BLaER1 (cell line): ENCODE results near the gene ANKRD52.
A peak's percentile ranks its signal among the peaks of the same experiment; 100 is the strongest.
"Not testable (repeated sequence)": the region's sequence is repeated elsewhere in the genome, so short reads cannot be mapped to it uniquely, and the experiment has no call there.

Experiments
- H3K27ac ChIP-seq: shearing (Covaris generic); formaldehyde crosslinking; 2 replicates; pipeline ENCODE4 v1.8.1; 2022
- H3K27me3 ChIP-seq: shearing (Covaris generic); formaldehyde crosslinking; 2 replicates; pipeline ENCODE4 v1.8.1; 2022
- H3K36me3 ChIP-seq: shearing (Covaris generic); formaldehyde crosslinking; 2 replicates; pipeline ENCODE4 v1.8.1; 2022
- H3K4me1 ChIP-seq: shearing (Covaris generic); formaldehyde crosslinking; 2 replicates; pipeline ENCODE4 v1.8.1; 2022
- H3K4me2 ChIP-seq: shearing (Covaris generic); formaldehyde crosslinking; 2 replicates; pipeline ENCODE4 v1.8.1; 2022
- H3K4me3 ChIP-seq: shearing (Covaris generic); formaldehyde crosslinking; 2 replicates; pipeline ENCODE4 v1.8.1; 2022
- H3K9ac ChIP-seq: shearing (Covaris generic); formaldehyde crosslinking; 2 replicates; pipeline ENCODE4 v1.8.1; 2022
- H3K9me3 ChIP-seq: shearing (Covaris generic); formaldehyde crosslinking; 2 replicates; pipeline ENCODE4 v1.8.1; 2022
- H4K20me1 ChIP-seq: shearing (Covaris generic); formaldehyde crosslinking; 2 replicates; pipeline ENCODE4 v1.8.1; 2022
- Cebpa-rat ChIP-seq: shearing (Covaris generic); IDR thresholded peaks from 2 replicates; pipeline ENCODE4 v1.8.1; 2022

Gene ANKRD52

GRCh38 chr12:56198836-56199235, 59.3 kb downstream of the ANKRD52 start:
- H3K4me1 ChIP-seq = no peaks in the 10 kb centered on the region
- H3K4me3 ChIP-seq = no peak overlapping the region
- no peak overlapping the region for H3K4me2 ChIP-seq
- no peaks in the 10 kb centered on the region for H3K9me3 ChIP-seq
- no peak for TF ChIP-seq Cebpa-rat
- no peak overlapping the region for H3K9ac ChIP-seq
- no peak overlapping the region for H3K27ac ChIP-seq
- peaks cover under 1% of the 10 kb centered on the region; the same call in 1 of the 2 replicates for H3K36me3 ChIP-seq
- no peaks in the 10 kb centered on the region for H3K27me3 ChIP-seq
- no peaks in the 10 kb centered on the region for H4K20me1 ChIP-seq

DNA sequence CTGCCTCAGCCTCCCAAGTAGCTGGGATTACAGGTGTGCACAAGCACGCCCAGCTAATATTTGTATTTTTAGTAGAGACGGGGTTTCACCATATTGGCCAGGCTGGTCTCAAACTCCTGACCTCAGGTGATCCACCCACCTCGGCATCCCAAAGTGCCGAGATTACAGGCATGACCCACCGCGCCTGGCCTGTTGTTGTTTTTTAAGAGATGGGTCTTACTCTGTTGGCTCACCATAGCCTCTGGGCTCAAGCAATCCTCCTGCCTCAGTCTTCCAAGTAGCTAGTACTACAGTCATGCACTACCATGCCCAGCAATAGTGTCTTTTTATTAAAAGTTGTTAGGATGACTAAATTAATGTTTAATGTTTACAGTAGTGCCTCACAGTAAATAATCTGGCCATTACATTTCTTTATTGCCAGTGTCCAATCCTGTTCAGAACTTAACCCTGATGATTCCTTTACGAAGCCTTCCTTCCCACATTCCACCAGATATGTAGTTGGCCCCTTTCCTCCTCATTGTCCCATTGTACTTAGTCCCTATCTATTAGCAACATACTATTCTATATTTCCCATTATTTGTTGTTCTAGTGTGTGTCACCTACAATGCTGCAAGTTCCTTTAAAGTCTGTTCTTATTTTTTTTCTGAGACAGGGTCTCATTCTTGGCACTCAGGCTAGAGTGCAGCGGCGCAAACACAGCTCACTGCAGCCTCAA, 60.1 kb downstream of the ANKRD52 start:
- Histone ChIP-seq H3K4me3 (no peak overlapping the region), H3K4me1 (no peaks in the 10 kb centered on the region), H3K4me2 (no peak overlapping the region), H3K9ac (no peak overlapping the region), H3K36me3 (no peaks in the 10 kb centered on the region), H3K27ac (no peak overlapping the region), H3K9me3 (no peaks in the 10 kb centered on the region), H4K20me1 (no peaks in the 10 kb centered on the region), H3K27me3 (no peaks in the 10 kb centered on the region)
- no peak for TF ChIP-seq Cebpa-rat

DNA sequence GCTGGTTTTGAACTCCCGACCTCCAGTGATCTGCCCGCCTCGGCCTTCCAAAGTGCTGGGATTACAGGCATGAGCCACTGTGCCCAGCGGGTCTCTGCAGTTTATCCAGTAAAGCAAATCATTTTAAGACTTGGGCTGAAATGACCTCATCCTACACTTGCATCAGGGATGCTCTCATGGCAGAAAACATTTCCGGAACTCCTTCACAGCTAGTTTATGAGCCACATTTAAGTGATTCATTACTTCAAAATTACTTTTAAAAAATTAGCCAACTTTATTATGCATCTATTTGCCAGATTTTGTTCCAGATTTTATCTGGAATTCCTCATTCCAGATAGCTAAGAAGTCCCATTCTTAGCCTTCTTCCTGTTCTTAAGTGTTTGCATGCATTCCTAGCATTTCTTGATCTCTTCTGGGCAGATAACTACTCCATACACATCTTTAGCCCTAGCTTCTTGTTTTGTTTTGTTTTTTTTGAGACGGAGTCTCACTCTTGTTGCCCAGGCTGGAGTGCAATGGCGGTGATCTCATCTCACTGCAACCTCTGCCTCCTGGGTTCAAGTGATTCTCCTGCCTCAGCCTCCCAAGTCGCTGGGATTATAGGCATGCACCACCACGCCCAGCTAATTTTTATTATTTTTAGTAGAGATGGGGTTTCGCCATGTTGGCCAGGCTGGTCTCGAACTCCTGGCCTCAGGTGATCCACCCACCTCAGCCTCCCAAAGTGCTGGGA, 61.2 kb downstream of the ANKRD52 start:
- H3K4me2 ChIP-seq, H3K27me3 ChIP-seq, H3K4me1 ChIP-seq, H3K36me3 ChIP-seq, H4K20me1 ChIP-seq, H3K4me3 ChIP-seq, H3K27ac ChIP-seq, H3K9me3 ChIP-seq, H3K9ac ChIP-seq: not testable (repeated sequence)

GRCh38 chr12:56193025-56193578, 65.1 kb downstream of the ANKRD52 start:
- H3K4me1 ChIP-seq = peaks cover 13% of the 10 kb centered on the region
- H3K9ac ChIP-seq = no peak overlapping the region
- no peaks in the 10 kb centered on the region for H3K27me3 ChIP-seq
- TF ChIP-seq Cebpa-rat = no peak
- no peaks in the 10 kb centered on the region for H3K36me3 ChIP-seq
- H3K9me3 ChIP-seq = no peaks in the 10 kb centered on the region
- H3K4me2 ChIP-seq = no peak overlapping the region
- no peak overlapping the region for H3K4me3 ChIP-seq
- H3K27ac ChIP-seq = no peak overlapping the region
- H4K20me1 ChIP-seq = peaks cover 2% of the 10 kb centered on the region; the same call in 1 of the 2 replicates

GRCh38 chr12:56192582-56192981, 65.6 kb downstream of the ANKRD52 start:
- Histone ChIP-seq H3K27ac (no peak overlapping the region), H3K9ac (no peak overlapping the region), H3K4me2 (no peak overlapping the region), H3K4me1 (peaks cover 18% of the 10 kb centered on the region), H3K4me3 (no peak overlapping the region), H4K20me1 (peaks cover 7% of the 10 kb centered on the region; the same call in 1 of the 2 replicates), H3K27me3 (no peaks in the 10 kb centered on the region), H3K36me3 (no peaks in the 10 kb centered on the region), H3K9me3 (no peaks in the 10 kb centered on the region)
- no peak for TF ChIP-seq Cebpa-rat

- peak overlapping the region; percentile 89; the same call in 1 of the 2 replicates for H3K27ac ChIP-seq
Observed at GRCh38 chr12:56190695-56191155, 67.5 kb downstream of the ANKRD52 start.

GRCh38 chr12:56189918-56190694, 68.1 kb downstream of the ANKRD52 start:
- no peak for TF ChIP-seq Cebpa-rat

More at GRCh38 chr12:56190695-56191155, 67.5 kb downstream of the ANKRD52 start:
- Histone ChIP-seq H3K4me1 (peaks cover 29% of the 10 kb centered on the region), H3K4me3 (peak overlapping the region; percentile 90), H3K27me3 (no peaks in the 10 kb centered on the region), H3K4me2 (peak overlapping the region; percentile 87), H3K36me3 (peaks cover 18% of the 10 kb centered on the region), H3K9ac (peak overlapping the region; percentile 96), H3K9me3 (no peaks in the 10 kb centered on the region), H4K20me1 (peaks cover 19% of the 10 kb centered on the region; the same call in 1 of the 2 replicates)
- no peak for TF ChIP-seq Cebpa-rat

DNA sequence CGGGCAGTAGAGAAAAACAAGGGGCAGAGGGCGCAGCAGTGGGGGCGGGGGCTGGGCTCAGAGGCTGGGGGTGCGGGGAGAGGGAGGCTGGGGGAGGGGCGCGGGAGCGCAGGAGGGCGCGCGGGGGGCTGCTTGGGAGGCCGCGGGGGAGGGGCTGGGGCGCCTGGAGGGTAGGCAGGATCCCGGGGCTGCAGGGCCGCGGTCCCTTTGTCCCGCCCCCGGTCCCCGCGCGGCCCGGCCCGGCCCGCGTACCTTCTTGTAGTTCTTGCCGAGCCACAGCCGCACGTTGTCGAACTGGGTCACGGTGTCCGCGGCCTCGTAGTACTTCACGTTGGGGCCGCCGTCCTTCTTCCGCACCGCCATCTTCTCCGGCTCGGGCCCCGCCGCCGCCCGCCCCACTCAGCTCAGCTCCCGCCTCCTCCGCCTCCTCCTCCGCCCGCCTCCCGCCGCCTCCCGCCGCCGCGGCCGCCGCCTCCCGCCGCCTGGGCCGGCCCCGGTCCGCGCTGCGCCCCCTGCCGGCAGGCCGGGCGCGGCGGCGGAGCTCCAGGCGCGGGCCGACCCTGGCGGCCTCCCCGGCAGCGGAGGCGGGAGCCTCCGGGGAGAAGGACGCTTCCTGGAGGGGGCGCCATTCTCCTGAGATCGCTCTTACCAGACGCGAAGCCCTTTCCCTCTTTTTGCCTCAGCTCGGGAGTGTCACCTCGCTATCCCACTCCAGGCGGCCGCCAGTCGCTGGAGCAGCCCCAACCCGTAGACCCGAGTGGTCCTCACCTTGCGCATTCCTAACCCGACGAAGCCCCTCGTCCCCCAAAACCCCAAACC, 68.9 kb downstream of the ANKRD52 start, which contains the start of gene SMARCC2:
TSS of gene SMARCC2 (minus strand) at position 385 of the 819 bp plus-strand sequence. CDS start at position 363, 22 bp downstream.
- Histone ChIP-seq H3K9ac (peak within 1 kb of the TSS; percentile 96), H4K20me1 (peaks cover 26% of the 10 kb centered on the region; the same call in 1 of the 2 replicates), H3K27me3 (no peaks in the 10 kb centered on the region), H3K4me2 (peak within 1 kb of the TSS; percentile 88), H3K36me3 (peaks cover 32% of the 10 kb centered on the region), H3K4me1 (peaks cover 29% of the 10 kb centered on the region), H3K4me3 (peak within 1 kb of the TSS; percentile 90), H3K27ac (peak within 1 kb of the TSS; percentile 89), H3K9me3 (no peaks in the 10 kb centered on the region)
- TF ChIP-seq Cebpa-rat = no peak

More at GRCh38 chr12:56189918-56190694, 68.1 kb downstream of the ANKRD52 start:
- Histone ChIP-seq H3K9ac (peak overlapping the region; percentile 96), H3K27ac (peak overlapping the region; percentile 89), H3K27me3 (no peaks in the 10 kb centered on the region), H3K4me1 (peaks cover 29% of the 10 kb centered on the region), H3K36me3 (peaks cover 24% of the 10 kb centered on the region), H3K4me3 (peak overlapping the region; percentile 90), H3K4me2 (peak overlapping the region; percentile 87), H3K9me3 (no peaks in the 10 kb centered on the region), H4K20me1 (peaks cover 19% of the 10 kb centered on the region; the same call in 1 of the 2 replicates)
